ENCODE measurements around the gene CD274.

The CD274 gene

GRCh38 chr9:5502553-5502952, 52.2 kb downstream of the CD274 start:
- no peak for DNase-seq

GRCh38 chr9:5509573-5509972, 59.2 kb downstream of the CD274 start:
- DNase-seq = no peak

DNA sequence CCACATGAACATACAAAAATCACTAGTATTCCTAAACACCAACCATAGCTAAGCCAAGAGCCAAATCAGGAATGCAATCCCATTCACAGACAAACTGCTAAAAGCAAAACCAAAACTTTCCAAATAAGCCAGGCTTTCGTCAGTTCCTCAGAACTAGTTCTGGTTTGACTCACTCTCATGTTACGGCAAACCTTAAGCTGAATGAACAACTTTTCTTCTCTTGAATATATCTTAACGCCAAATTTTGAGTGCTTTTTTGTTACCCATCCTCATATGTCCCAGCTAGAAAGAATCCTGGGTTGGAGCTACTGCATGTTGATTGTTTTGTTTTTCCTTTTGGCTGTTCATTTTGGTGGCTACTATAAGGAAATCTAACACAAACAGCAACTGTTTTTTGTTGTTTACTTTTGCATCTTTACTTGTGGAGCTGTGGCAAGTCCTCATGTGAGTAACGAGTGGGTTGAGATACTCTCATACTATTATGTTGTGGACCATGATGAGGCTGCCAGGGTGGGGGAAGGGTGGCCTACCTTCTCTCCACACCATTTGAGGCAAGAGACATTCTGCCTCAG, 60.1 kb downstream of the CD274 start, which contains the start of gene PDCD1LG2:
TSS of gene PDCD1LG2 (plus strand) at position 172 of the 572 bp plus-strand sequence. CDS start 12,016 bp downstream, outside the sequence.
- no peak for DNase-seq

DNA sequence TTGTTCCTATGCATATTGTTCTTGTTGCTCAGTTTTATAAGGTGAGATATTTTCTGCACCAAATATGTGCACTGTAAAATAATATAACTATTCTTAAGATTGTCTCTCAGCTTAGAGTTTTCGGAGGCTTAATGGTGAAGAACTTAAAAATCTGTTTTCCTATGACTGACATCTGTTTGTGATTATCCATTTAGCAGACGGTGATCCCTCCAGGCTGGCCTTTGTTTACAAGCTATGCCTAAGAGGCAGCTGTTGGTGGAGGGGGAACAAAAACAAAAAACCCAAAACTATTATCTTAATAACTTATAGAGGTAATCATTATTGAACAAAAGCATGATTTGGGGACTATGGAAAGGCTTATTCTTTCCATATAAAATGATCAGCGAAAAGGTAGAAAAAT, 60.6 kb downstream of the CD274 start:
- peak; percentile 22 for DNase-seq

- DNase-seq = no peak
Observed at GRCh38 chr9:5511476-5511875, 61.1 kb downstream of the CD274 start.

- no peak for DNase-seq
Observed at GRCh38 chr9:5511935-5512580, 61.7 kb downstream of the CD274 start.

DNA sequence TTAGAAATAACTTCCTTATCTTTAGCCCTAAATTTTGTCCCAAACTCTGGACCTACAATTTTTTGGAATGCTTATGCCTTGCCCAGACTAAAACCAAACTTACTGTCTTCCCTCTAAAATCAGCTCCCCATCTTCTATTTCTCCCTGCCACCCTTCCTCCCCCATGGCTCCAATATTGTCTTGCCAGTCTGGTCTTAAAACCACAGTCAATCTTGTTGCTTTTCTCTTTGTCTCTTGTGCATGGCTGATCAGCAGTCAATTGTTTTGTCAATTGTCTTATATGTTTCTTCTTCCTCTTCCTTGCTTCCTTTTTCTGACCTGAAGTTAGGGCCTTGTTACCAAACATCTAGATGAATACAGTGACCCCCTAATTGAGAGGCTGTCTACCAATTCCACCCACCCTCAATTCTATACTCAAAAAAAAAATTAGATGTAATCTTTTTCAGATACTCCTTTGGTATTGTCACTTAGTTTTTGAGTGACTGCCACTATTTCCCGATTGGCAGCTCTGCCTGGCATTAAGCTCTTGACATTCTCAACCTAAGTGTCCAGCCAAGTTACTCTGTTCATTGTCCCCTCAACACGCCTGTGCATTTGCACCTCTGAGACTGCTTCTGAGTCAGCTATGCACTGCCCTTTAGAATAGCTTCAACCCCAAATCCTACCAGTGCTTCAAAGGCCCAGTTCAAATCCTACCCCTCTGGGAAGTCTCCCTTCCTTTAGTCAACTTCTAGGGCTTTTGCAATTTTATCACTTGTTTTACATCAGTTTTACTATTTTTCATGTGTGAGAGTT, 62.5 kb downstream of the CD274 start:
- no peak for DNase-seq

DNA sequence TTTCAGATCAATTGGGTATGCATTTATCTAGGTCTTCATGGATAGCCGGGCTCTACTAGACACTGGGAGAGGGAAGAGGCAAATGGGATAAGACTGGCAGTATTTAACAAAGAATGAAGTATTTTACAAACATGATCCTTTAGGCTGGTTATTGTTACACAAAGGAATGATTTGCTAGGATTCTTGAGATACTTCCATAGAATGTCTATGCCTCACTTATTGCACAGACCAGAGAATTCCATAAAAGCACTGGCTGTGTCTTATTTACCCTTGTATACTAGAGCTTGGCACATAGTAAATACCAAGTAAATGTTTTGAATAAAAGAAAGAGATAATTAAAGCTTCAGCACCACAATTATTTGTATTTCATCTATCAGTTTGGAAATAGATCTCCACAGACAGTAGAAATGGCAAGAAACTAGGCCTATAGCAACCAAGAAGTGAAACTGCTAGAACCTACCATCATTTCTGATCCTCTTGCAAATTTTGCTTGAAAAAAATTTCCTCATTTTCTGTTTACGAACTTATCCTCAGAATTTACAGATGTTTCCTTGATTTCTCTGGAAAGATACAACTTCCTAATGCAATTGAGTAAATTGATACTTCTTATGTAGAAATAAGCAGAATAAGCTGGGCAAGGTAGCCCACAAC, 63.7 kb downstream of the CD274 start:
- DNase-seq = no peak

- DNase-seq = no peak
Observed at GRCh38 chr9:5514617-5515260, 64.4 kb downstream of the CD274 start.

- DNase-seq = no peak
Observed at GRCh38 chr9:5515261-5515650, 64.9 kb downstream of the CD274 start.

- no peak for DNase-seq
Observed at GRCh38 chr9:5516453-5517220, 66.3 kb downstream of the CD274 start.

GRCh38 chr9:5518171-5518936, 68.0 kb downstream of the CD274 start:
- DNase-seq = no peak

DNA sequence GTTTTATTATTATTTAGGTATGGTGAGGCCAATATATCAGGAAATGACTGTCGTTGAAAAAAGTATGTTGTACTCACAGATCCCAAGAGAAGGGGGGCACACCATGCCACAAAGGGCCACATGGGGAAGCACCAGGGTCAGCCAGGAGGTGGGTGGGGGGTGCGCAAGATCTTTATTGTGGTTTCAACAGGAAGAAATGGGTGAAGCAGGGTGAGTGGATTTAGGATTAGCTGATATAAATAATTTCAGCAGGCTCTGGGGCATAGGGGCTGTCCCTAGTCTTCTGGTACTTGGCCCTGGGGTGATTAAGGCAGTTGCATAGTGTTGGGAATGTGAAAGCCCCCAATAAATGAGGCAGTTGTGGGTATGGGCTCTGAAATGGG, 68.6 kb downstream of the CD274 start:
- no peak for DNase-seq
